H1 (cell line): Measurements from ENCODE around the gene CHMP4A. TPM values are rescaled to one million over a fixed set of nuclear protein-coding genes. Genes with fewer than 3 reads are reported as not detected.

Experiments used
- CTCF ChIA-PET: fragments of 300-600 bp; sonication (Branson Sonifier 250); formaldehyde crosslinking; loops from one replicate; lab custom pipeline; 2021; ENCODE audit not compliant: partially characterized antibody; lab: Charles Lee
- POLR2A ChIA-PET: fragments of 300-600 bp; sonication (Branson Sonifier 250); formaldehyde crosslinking; loops from one replicate; lab custom pipeline; 2021; ENCODE audit warnings: inconsistent platforms; ENCODE audit not compliant: partially characterized antibody; lab: Charles Lee
- DNase-seq, 2 experiments: peaks; one replicate each; pipeline versions ENCODE4 v3.0.0 to v3.0.0-alpha.2; 2010 to 2022; ENCODE audit warnings: low spot score in 2 of 2, low read depth in 1 of 2, mixed read lengths in 1 of 2
- FAIRE-seq: peaks from 2 replicates; lab custom pipeline; 2011; peaks lifted over from hg19 to GRCh38; lab: Jason Lieb, UNC
- H2AFZ ChIP-seq: 2 replicates; pipeline ENCODE4 v1.8.1; 2012; ENCODE audit warnings: low read length, inconsistent platforms
- H2AK5ac ChIP-seq: 2 replicates; pipeline ENCODE4 v1.6.1; 2013; ENCODE audit warnings: low read depth, low read length
- H2BK120ac ChIP-seq: replicated peaks from 2 replicates; pipeline ENCODE3; 2013; ENCODE audit warnings: low read depth, low read length, inconsistent platforms
- H2BK12ac ChIP-seq: 2 replicates; pipeline ENCODE4 v1.6.1; 2013; ENCODE audit warnings: low read depth, low read length
- H2BK15ac ChIP-seq: 2 replicates; pipeline ENCODE4 v1.6.1; 2013; ENCODE audit warnings: low read length
- H2BK20ac ChIP-seq: 2 replicates; pipeline ENCODE4 v1.6.1; 2013; ENCODE audit warnings: low read length
- H2BK5ac ChIP-seq: 2 replicates; pipeline ENCODE4 v1.6.1; 2013; ENCODE audit warnings: low read depth, low read length
- H3K14ac ChIP-seq: 2 replicates; pipeline ENCODE4 v1.6.1; 2013; ENCODE audit warnings: inconsistent platforms; ENCODE audit not compliant: insufficient read length
- H3K18ac ChIP-seq: 2 replicates; pipeline ENCODE4 v1.6.1; 2013; ENCODE audit warnings: low read length; ENCODE audit errors: extremely low read depth
- H3K23ac ChIP-seq: 2 replicates; pipeline ENCODE4 v1.6.1; 2013; ENCODE audit warnings: inconsistent platforms; ENCODE audit not compliant: insufficient read length
- H3K23me2 ChIP-seq: 2 replicates; pipeline ENCODE4 v1.6.1; 2013; ENCODE audit warnings: low read depth, low read length
- H3K27ac ChIP-seq: 2 replicates; pipeline ENCODE4 v1.6.1; 2011; ENCODE audit warnings: low read depth, low read length, inconsistent platforms
- H3K27me3 ChIP-seq, 4 experiments: replicated peaks in 1 of 4; 1 replicate in 1 of 4; 2 replicates in 3 of 4; pipeline versions ENCODE4 v1.6.1 to v1.8.1; 2011 to 2013; ENCODE audit warnings: low read length in 3 of 4, mild to moderate bottlenecking in 3 of 4, inconsistent platforms in 2 of 4, mixed read lengths in 2 of 4, moderate library complexity in 1 of 4; ENCODE audit not compliant: control insufficient read depth in 3 of 4, insufficient read depth in 3 of 4; ENCODE audit errors: extremely low read depth in 1 of 4
- H3K36me3 ChIP-seq, 4 experiments: 2 replicates each; pipeline versions ENCODE4 v1.6.1 to v1.8.1; 2011 to 2013; ENCODE audit warnings: mild to moderate bottlenecking in 4 of 4, low read length in 3 of 4, moderate library complexity in 2 of 4, control low read depth in 1 of 4, inconsistent platforms in 1 of 4; ENCODE audit not compliant: insufficient read depth in 4 of 4, control insufficient read depth in 2 of 4
- H3K4ac ChIP-seq: replicated peaks from 2 replicates; pipeline ENCODE3; 2013; ENCODE audit warnings: low read length, low read depth, mixed read lengths, inconsistent platforms; ENCODE audit not compliant: insufficient read length
- H3K4me1 ChIP-seq, 4 experiments: replicated peaks in 1 of 4; 1 replicate in 1 of 4; 2 replicates in 3 of 4; pipeline versions ENCODE4 v1.6.1 to v1.8.1; 2011 to 2013; ENCODE audit warnings: low read length in 3 of 4, inconsistent platforms in 2 of 4, mixed read lengths in 1 of 4; ENCODE audit not compliant: insufficient read depth in 4 of 4, control insufficient read depth in 3 of 4
- H3K4me2 ChIP-seq, 2 experiments: 2 replicates each; pipeline versions ENCODE4 v1.6.1 to v1.8.1; 2011 to 2013; ENCODE audit warnings: low read depth in 2 of 2, low read length in 2 of 2, control low read depth in 1 of 2, inconsistent platforms in 1 of 2, mild to moderate bottlenecking in 1 of 2; ENCODE audit not compliant: insufficient read depth in 1 of 2
- H3K4me3 ChIP-seq, 4 experiments: fragments of 200-600, 300-600 bp in 1 of 4; sonication (generic), shearing (Covaris generic), sonication (Bioruptor Twin) in 1 of 4; 2 replicates each; pipeline versions ENCODE4 v1.5.1 to v1.8.1; 2011 to 2016; ENCODE audit warnings: low read length in 4 of 4, low read depth in 3 of 4, control low read depth in 2 of 4, inconsistent platforms in 2 of 4, mild to moderate bottlenecking in 2 of 4, mixed read lengths in 1 of 4, moderate library complexity in 1 of 4; ENCODE audit not compliant: insufficient read depth in 2 of 4; ENCODE audit errors: extremely low read depth in 1 of 4
- H3K56ac ChIP-seq: replicated peaks from 2 replicates; pipeline ENCODE3; 2013; ENCODE audit warnings: low read depth, mild to moderate bottlenecking, mixed read lengths, low read length, inconsistent platforms; ENCODE audit not compliant: insufficient read length
- H3K79me1 ChIP-seq: 2 replicates; pipeline ENCODE4 v1.6.1; 2013; ENCODE audit warnings: low read depth, low read length, control low read depth
- H3K79me2 ChIP-seq, 2 experiments: 2 replicates each; pipeline versions ENCODE4 v1.6.1 to v1.8.1; 2012 to 2013; ENCODE audit warnings: low read length in 2 of 2, mild to moderate bottlenecking in 2 of 2, inconsistent platforms in 1 of 2; ENCODE audit not compliant: insufficient read depth in 2 of 2, control insufficient read depth in 1 of 2
- H3K9ac ChIP-seq, 4 experiments: replicated peaks in 1 of 4; 1 replicate in 1 of 4; 2 replicates in 3 of 4; pipeline versions ENCODE4 v1.6.1 to v1.8.1; 2011 to 2013; ENCODE audit warnings: low read depth in 3 of 4, low read length in 3 of 4, control low read depth in 2 of 4, mild to moderate bottlenecking in 2 of 4, moderate library complexity in 2 of 4, inconsistent platforms in 1 of 4; ENCODE audit errors: extremely low read depth in 1 of 4
- H3K9me3 ChIP-seq, 2 experiments: 2 replicates each; pipeline versions ENCODE4 v1.6.1 to v1.8.1; 2012 to 2013; ENCODE audit warnings: mild to moderate bottlenecking in 2 of 2, moderate library complexity in 2 of 2, control low read depth in 1 of 2, inconsistent platforms in 1 of 2, low read depth in 1 of 2, low read length in 1 of 2, mixed read lengths in 1 of 2; ENCODE audit not compliant: insufficient read depth in 2 of 2
- H4K20me1 ChIP-seq, 2 experiments: replicated peaks in 1 of 2; 2 replicates each; pipeline versions ENCODE3 to v1.8.1; 2011 to 2013; ENCODE audit warnings: inconsistent platforms in 2 of 2, low read length in 2 of 2, mild to moderate bottlenecking in 1 of 2; ENCODE audit not compliant: insufficient read depth in 2 of 2, control insufficient read depth in 1 of 2
- H4K5ac ChIP-seq: 2 replicates; pipeline ENCODE4 v1.6.1; 2013; ENCODE audit warnings: low read length, low read depth, mixed read lengths, inconsistent platforms; ENCODE audit not compliant: insufficient read length
- H4K8ac ChIP-seq: 2 replicates; pipeline ENCODE4 v1.8.0; 2013; ENCODE audit warnings: mild to moderate bottlenecking, moderate library complexity, low read length, inconsistent platforms; ENCODE audit not compliant: insufficient read depth; ENCODE audit errors: extremely low read depth
- H4K91ac ChIP-seq: replicated peaks from 2 replicates; pipeline ENCODE3; 2013; ENCODE audit warnings: low read length, mixed read lengths, inconsistent platforms; ENCODE audit not compliant: insufficient read length
- ASH2L ChIP-seq: fragments of 200-600, 300-600 bp; sonication (generic); IDR thresholded peaks from one replicate; pipeline ENCODE4 v1.7.1; 2017; ENCODE audit warnings: low read length
- BACH1 ChIP-seq: IDR thresholded peaks from 2 replicates; pipeline ENCODE4 v1.6.1; 2012; ENCODE audit warnings: low read length, improper control_type of control experiment
- CBX5 ChIP-seq: fragments of 300-800, 300-1000 bp; sonication (generic); IDR thresholded peaks from 2 replicates; pipeline ENCODE4 v1.7.1; 2016; ENCODE audit warnings: antibody characterized with exemption, low read length, low read depth
- CREB1 ChIP-seq: IDR thresholded peaks from 2 replicates; pipeline ENCODE4 v1.6.1; 2012; ENCODE audit warnings: inconsistent platforms
- E2F6 ChIP-seq: IDR thresholded peaks from 2 replicates; pipeline ENCODE4 v1.6.1; 2012; ENCODE audit warnings: inconsistent platforms
- EGR1 ChIP-seq: IDR thresholded peaks from 2 replicates; pipeline ENCODE4 v1.6.1; 2011; ENCODE audit warnings: low read depth, low read length, borderline replicate concordance
- KDM1A ChIP-seq: fragments of 200-600, 300-600 bp; sonication (generic); IDR thresholded peaks from 2 replicates; pipeline ENCODE4 v1.7.1; 2016; ENCODE audit warnings: mild to moderate bottlenecking, low read length, borderline replicate concordance
- MAX ChIP-seq: IDR thresholded peaks from 2 replicates; pipeline ENCODE4 v1.6.1; 2012; ENCODE audit warnings: inconsistent platforms
- POU5F1 ChIP-seq: IDR thresholded peaks from 2 replicates; pipeline ENCODE4 v1.6.1; 2011; ENCODE audit warnings: low read depth, mild to moderate bottlenecking, low read length, moderate library complexity
- RFX5 ChIP-seq: IDR thresholded peaks from 2 replicates; pipeline ENCODE4 v1.6.1; 2011; ENCODE audit warnings: low read depth, low read length, improper control_type of control experiment, borderline replicate concordance
- RNF2 ChIP-seq: fragments of 200-900, 300-1000 bp; sonication (generic); IDR thresholded peaks from 2 replicates; pipeline ENCODE4 v1.7.1; 2016; ENCODE audit warnings: borderline replicate concordance, low read depth, mild to moderate bottlenecking, antibody characterized with exemption, low read length; ENCODE audit not compliant: poor library complexity, severe bottlenecking; ENCODE audit errors: missing control alignments
- SIX5 ChIP-seq: IDR thresholded peaks from 2 replicates; pipeline ENCODE4 v1.6.1; 2011; ENCODE audit warnings: mild to moderate bottlenecking, low read depth, low read length
- SUZ12 ChIP-seq: fragments of 200-600 bp; sonication (generic); IDR thresholded peaks from 2 replicates; pipeline ENCODE4 v1.6.1; 2012; ENCODE audit warnings: mild to moderate bottlenecking, inconsistent platforms, low read length, moderate library complexity, mixed read lengths
- ZNF274 ChIP-seq: IDR thresholded peaks from 2 replicates; pipeline ENCODE4 v1.7.0; 2012; ENCODE audit warnings: low read length, borderline replicate concordance; ENCODE audit errors: extremely low read depth
- WGBS, 2 experiments: shearing (Covaris generic) in 1 of 2; methylation state at CpG; one replicate each; pipeline versions ENCODE4 v1.1.6 to v1.1.7; 2013 to 2015; ENCODE audit warnings: low lambda C conversion rate in 2 of 2, mixed read lengths in 2 of 2, inconsistent platforms in 1 of 2, low coverage in 1 of 2, missing lambda C conversion rate in 1 of 2; ENCODE audit not compliant: insufficient replicate concordance in 2 of 2, insufficient coverage in 1 of 2, insufficient read length in 1 of 2; ENCODE audit errors: extremely low coverage in 1 of 2, missing lambda C conversion rate in 1 of 2; 5-methylcytosine and 5-hydroxymethylcytosine counted together
- polyA plus RNA-seq, 7 experiments: library from polyadenylated mRNA; depleted of rRNA in 3 of 7; stranded (reverse) in 5 of 7; unstranded in 2 of 7; fragments of >200 nt in 5 of 7; fragments of 200-250 nt in 2 of 7; gene quantifications; 1 replicate in 5 of 7; 2 replicates in 1 of 7; 4 replicates in 1 of 7; pipeline versions ENCODE4 v1.2.1 to v1.2.3, GENCODE V29; 2011 to 2013; ENCODE audit warnings: missing spikeins in 2 of 7, mixed read lengths in 2 of 7
- total RNA-seq: library from RNA; stranded (reverse); fragmentation: NEBNext Ultra II Directional; extraction: Animal tissue kit (Norgen Biotek cat#: 25700); gene quantifications from 2 replicates; pipeline ENCODE4 v1.2.1, GENCODE V29; 2021

Gene CHMP4A
- total and polyA plus RNA-seq, 2 of the 8 experiments (the other 6 are each of a cell fraction or from before 2014, with no cell fraction given): 32.9 to 37.6 TPM

- no peak overlapping the region for H2BK120ac ChIP-seq
- no peak overlapping the region for H4K8ac ChIP-seq
- peaks cover 0 to 4% (median 0%) of the 10 kb centered on the region in 4 experiments; a peak in 2 of 7 replicates for H3K4me1 ChIP-seq
- H2BK15ac ChIP-seq: no peak overlapping the region
- no peak overlapping the region for H3K4ac ChIP-seq
- H3K23ac ChIP-seq: no peak overlapping the region
- FAIRE-seq: no peak
- H3K36me3 ChIP-seq: no peaks in the 10 kb centered on the region
- ChIA-PET CTCF (interaction anchor here (1.0 to 9.4 kb wide), 7 partner anchors 23 to 64 kb away, joined by 3 to 163 read pairs (median 14); partner anchors contain the start of genes CIDEB, DHRS1, LTB4R and NOP9), POLR2A (interaction anchor here (0.8 to 4.2 kb wide), 12 partner anchors 10 to 59 kb away, joined by 3 to 20 read pairs (median 4); partner anchors contain the start of genes CHMP4A, DHRS1, NOP9 and RABGGTA)
- H3K4me2 ChIP-seq: no peak overlapping the region
- no peak overlapping the region for H3K27ac ChIP-seq
- no peaks in the 10 kb centered on the region for H3K9me3 ChIP-seq
- no peak overlapping the region for H3K14ac ChIP-seq
- H4K20me1 ChIP-seq: no peaks in the 10 kb centered on the region
- no peak for DNase-seq
- H3K27me3 ChIP-seq: no peaks in the 10 kb centered on the region
- H4K5ac ChIP-seq: no peak overlapping the region
- H3K56ac ChIP-seq: no peak overlapping the region
- no peaks in the 10 kb centered on the region for H3K79me2 ChIP-seq
- H2BK20ac ChIP-seq: no peak overlapping the region
- H2AFZ ChIP-seq: no peak overlapping the region
- no peaks in the 10 kb centered on the region for H3K79me1 ChIP-seq
- WGBS, 2 experiments: 84 to 100% methylated on average over 2 to 6 of the region's 7 CpGs
- no peak overlapping the region for H3K4me3 ChIP-seq
- H3K23me2 ChIP-seq: peaks cover 2% of the 10 kb centered on the region; the same call in 1 of the 2 replicates
- no peak overlapping the region for H2AK5ac ChIP-seq
- no peak overlapping the region for H4K91ac ChIP-seq
- H3K18ac ChIP-seq: no peak overlapping the region
- no peak overlapping the region for H2BK12ac ChIP-seq
- no peak overlapping the region for H2BK5ac ChIP-seq
- H3K9ac ChIP-seq: no peak overlapping the region
- TF ChIP-seq MAX (no peak), POU5F1 (no peak), ZNF274 (no peak), SUZ12 (no peak), EGR1 (no peak), SIX5 (no peak), E2F6 (no peak), CREB1 (no peak), BACH1 (no peak), ASH2L (no peak), RNF2 (no peak), CBX5 (no peak), KDM1A (no peak), RFX5 (no peak)
These were observed 34.1 kb upstream of the CHMP4A start for GRCh38 chr14:24247422-24247821.
